ENCODE measurements around the gene FMO4. TPM values are rescaled to one million over a fixed set of nuclear protein-coding genes. Genes with fewer than 3 reads are reported as not detected.
A peak's percentile ranks its signal among the peaks of the same experiment; 100 is the strongest.
"Not testable (repeated sequence)": the region's sequence is repeated elsewhere in the genome, so short reads cannot be mapped to it uniquely, and the experiment has no call there.

Gene FMO4, protein sequence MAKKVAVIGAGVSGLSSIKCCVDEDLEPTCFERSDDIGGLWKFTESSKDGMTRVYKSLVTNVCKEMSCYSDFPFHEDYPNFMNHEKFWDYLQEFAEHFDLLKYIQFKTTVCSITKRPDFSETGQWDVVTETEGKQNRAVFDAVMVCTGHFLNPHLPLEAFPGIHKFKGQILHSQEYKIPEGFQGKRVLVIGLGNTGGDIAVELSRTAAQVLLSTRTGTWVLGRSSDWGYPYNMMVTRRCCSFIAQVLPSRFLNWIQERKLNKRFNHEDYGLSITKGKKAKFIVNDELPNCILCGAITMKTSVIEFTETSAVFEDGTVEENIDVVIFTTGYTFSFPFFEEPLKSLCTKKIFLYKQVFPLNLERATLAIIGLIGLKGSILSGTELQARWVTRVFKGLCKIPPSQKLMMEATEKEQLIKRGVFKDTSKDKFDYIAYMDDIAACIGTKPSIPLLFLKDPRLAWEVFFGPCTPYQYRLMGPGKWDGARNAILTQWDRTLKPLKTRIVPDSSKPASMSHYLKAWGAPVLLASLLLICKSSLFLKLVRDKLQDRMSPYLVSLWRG
- 4.1 and 5.9 TPM in 2 replicates for total RNA-seq (2014; rRNA removed; shearing (Covaris generic))
- polyA plus RNA-seq (2015; cell fraction: cytosol; rRNA removed) = 0.92 and 2.4 TPM in 2 replicates
- polyA plus RNA-seq (2015; cell fraction: nucleus; rRNA removed) = 2.7 and 3.0 TPM in 2 replicates

DNA sequence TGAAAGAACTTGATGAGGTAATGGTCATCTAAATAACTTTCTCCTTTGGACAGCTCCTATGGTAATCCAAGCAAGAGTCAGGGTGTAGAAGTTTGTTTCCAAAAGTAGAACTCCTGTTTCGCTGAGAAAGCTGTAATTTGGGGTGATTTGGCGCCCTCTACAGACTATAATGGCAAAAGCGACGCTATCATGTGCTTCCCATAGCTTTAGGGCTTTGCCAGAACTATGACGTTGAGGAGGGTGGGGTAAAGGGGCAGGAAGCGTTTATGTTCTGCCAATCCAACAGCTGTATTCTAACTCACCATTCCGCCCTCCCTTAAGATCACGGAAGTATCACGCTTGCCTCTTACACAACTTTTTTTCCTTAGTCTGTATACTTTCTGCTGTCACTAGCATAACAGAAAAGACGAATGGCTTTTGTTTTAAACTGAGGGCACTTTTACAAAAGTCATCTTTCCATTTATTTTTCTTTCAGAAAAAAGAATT is at the start of gene FMO4:
Gene FMO4 (plus strand): TSS at position 349 of the 486 bp plus-strand sequence. CDS start 5,643 bp downstream, outside the sequence.
- peak; percentile 98 for DNase-seq (ENCODE audit: low read depth, low spot score)
- in situ Hi-C loops (cut with HindIII; ENCODE audit: low pct_unique_long_range_greater_than_20kb, low sequenced_read_pairs) = no loop called here

DNA sequence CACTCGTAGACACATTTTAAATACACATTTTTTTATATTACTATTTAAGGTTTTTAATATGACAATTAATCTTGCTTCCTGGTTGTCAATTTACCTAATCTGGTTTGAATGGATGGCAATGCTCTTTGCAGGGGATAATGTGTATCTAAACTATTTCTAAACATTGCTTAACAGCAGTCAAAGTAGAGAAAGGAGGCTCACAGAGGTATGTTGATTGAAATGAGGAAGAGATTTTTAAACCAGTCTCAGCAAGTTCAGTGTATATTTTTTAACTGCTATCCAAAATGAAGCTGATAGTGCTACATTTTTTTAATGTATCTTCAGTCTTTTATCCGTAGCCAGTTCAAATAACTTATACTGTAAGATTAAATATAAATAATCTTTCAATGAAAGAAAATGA is 48.3 kb upstream of the FMO4 start:
- DNase-seq (ENCODE audit: low read depth, low spot score) = no peak
- in situ Hi-C loops (cut with HindIII; ENCODE audit: low pct_unique_long_range_greater_than_20kb, low sequenced_read_pairs) = no loop called here

DNA sequence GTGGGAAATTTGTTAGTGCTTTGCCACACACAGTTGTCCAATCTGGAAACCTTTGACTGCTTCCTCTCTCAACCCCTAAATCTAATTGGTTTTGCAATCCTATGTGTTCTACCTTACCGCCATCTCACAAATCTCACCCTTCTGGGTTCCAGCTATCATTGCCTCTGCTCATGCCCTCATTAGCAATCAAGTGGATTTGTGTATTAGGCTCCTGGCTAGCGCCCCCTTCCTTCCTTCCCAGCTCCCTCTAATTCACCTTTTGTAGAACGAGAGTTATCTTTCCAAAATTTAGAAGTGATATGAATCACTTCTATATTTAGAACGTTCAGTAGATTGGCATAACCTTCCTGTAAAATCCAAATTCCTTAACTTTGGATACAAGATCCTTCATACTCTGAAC is 47.1 kb upstream of the FMO4 start:
- in situ Hi-C loops (cut with HindIII; ENCODE audit: low pct_unique_long_range_greater_than_20kb, low sequenced_read_pairs) = no loop called here
- no peak for DNase-seq (ENCODE audit: low read depth, low spot score)

DNA sequence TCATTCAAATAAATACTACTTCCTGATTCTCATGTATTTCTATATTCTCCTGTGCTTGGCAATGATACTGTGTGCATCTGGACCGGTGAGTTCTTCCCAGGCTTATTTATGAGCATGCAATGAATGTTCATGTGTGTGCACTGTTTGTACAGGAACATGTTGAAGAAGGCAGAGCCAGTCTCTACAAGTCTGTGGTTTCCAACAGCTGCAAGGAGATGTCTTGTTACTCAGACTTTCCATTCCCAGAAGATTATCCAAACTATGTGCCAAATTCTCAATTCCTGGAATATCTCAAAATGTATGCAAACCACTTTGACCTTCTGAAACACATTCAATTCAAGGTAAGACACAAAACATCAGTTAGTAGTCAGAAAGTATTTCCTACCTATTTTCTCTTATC is 46.6 kb upstream of the FMO4 start:
- DNase-seq (ENCODE audit: low read depth, low spot score) = no peak
- in situ Hi-C loops (cut with HindIII; ENCODE audit: low pct_unique_long_range_greater_than_20kb, low sequenced_read_pairs) = no loop called here

DNA sequence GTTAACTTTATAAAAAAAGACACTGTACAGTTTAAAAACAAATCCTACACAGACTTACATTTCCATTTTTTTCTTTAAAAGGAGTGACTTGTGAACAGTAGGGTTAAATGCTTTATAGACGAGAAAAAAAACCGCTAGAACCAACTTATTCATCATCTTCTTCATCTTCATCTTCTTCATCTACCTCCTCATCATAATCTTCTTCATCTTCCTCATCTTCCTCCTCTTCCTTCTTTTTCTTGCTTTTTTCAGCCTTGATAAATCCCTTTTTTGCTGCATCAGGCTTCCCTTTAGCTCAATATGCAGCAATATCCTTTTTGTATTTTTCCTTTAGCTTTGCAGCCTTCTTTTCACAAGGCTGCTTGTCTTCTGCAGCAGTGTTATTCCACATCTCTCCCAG is 43.2 kb upstream of the FMO4 start:
- in situ Hi-C loops (cut with HindIII; ENCODE audit: low pct_unique_long_range_greater_than_20kb, low sequenced_read_pairs) = no loop called here
- no peak for DNase-seq (ENCODE audit: low read depth, low spot score)

DNA sequence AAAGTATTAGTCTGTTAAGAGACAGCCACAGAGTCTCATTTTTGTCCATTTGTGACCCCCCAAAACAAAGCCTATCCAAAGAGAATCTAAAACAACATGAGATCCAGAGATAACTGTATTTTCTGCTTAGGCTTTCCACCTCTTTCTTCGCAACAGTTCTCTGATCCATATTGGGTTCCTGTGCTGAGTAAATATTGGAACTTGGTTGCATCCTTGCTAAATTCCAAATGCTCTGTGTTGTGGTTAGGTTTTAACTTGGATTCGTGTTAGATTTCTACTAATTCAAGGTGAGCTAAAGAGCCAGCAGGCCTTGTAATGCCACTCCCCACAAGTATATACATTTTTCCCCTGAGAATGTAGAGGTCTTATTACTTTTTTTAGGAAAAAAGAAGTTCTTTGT is 36.4 kb upstream of the FMO4 start:
- in situ Hi-C loops (cut with HindIII; ENCODE audit: low pct_unique_long_range_greater_than_20kb, low sequenced_read_pairs) = no loop called here
- no peak for DNase-seq (ENCODE audit: low read depth, low spot score)

DNA sequence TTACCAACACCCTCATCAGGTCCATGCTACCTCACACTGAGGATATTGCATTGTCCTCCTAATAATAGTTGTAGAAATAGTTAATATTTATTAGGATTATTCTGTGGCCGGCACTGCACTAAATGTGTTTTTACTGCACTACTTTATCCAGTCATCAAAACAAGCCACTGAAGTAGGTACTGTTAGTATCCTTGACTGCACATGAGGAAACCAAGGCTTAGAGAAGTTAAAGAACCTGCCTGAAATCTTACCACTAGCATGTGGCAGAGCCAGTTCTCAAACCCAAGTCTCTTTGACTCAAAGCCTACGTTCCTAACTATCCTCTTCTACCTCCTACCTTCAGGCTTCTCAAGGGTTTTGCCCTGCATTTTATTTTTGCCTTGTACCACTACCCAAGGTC is 34.7 kb upstream of the FMO4 start:
- no peak for DNase-seq (ENCODE audit: low read depth, low spot score)
- in situ Hi-C loops (cut with HindIII; ENCODE audit: low pct_unique_long_range_greater_than_20kb, low sequenced_read_pairs) = no loop called here

DNA sequence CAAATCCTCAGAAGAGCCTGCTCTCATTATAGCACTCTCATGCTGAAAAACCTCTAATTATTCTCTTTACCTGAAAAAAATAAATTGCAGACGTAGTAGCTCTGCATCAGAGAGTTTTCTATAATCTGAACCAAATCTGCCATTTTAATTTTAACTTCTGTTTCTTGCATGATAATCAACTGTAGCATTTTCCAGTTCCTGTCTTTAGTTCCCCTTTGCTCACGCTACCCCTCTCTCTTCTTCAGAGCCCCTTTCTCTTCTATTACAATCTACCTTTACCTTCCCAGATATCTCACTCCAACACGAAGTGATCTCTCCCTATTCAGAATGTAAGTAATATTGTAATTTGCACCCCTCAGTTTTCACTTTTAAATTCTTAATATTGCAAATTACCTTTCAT is 34.3 kb upstream of the FMO4 start:
- DNase-seq (ENCODE audit: low read depth, low spot score) = no peak
- in situ Hi-C loops (cut with HindIII; ENCODE audit: low pct_unique_long_range_greater_than_20kb, low sequenced_read_pairs) = no loop called here

DNA sequence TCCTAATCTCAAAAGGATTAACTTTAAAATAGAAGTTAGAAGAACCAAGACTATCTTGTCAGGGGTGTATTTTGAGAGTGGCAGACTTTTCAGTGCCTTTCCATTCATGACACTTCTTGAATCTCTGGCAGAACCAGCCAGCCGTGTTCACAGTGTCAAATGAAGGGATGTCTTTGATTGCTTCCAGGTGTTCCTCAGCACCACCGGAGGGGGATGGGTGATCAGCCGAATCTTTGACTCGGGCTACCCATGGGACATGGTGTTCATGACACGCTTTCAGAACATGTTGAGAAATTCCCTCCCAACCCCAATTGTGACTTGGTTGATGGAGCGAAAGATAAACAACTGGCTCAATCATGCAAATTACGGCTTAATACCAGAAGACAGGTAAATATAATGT is 33.4 kb upstream of the FMO4 start:
- in situ Hi-C loops (cut with HindIII; ENCODE audit: low pct_unique_long_range_greater_than_20kb, low sequenced_read_pairs) = no loop called here

DNA sequence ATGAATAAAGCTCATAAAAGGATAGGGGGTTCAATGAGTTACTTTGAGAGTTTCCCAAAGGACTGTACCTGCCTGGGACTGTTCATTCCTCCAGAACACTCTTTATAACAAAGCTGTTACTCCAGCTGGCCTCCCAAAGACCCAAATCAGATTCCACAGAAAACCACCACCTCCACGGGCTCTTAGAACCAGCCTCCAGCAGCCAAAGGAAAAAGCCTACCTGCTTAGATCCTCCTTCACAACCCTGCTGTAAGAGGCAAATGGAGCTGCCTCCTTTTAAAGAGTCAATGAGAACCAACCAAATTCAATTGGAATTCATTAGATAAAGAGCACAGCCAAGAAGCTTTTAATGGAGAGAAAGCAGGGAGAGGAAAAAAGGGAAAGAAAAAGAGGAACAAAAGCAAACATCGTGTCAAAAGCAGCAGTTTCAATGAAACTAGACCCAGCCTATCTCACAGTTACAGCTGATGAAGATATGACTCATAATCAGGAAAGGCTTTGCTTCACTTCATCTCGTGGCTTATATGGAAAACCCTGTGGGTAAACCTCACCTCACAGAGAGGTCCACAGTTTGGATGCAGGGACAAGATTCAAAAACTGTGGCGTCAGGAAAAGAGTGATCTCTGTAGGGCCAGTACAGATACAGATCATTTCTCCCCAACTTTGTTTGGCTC is 27.8 kb upstream of the FMO4 start:
- no peak for DNase-seq (ENCODE audit: low read depth, low spot score)
- in situ Hi-C loops (cut with HindIII; ENCODE audit: low pct_unique_long_range_greater_than_20kb, low sequenced_read_pairs) = no loop called here

More for the DNA sequence above, 33.4 kb upstream of the FMO4 start:
- DNase-seq (ENCODE audit: low read depth, low spot score) = no peak

DNA sequence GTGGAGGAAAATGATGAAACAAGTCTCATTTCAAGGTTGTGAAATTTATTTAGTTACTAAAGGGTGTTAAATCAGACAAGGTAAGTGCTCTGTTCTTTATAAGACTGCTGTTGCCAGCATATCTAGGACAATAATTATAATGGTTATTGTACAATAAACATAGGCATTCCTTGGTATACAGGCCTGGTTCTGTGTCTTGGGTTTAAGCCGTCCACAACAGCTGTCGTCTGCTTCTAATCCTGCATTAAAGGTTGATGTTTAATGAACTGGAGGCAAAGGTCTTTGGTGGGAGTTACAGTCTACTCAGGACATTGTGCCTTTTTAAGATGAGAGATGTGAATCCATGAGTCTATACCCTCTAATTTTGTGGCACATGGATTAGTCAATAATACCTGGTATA is 23.4 kb upstream of the FMO4 start:
- in situ Hi-C loops (cut with HindIII; ENCODE audit: low pct_unique_long_range_greater_than_20kb, low sequenced_read_pairs) = no loop called here
- DNase-seq (ENCODE audit: low read depth, low spot score) = peak; percentile 58

DNA sequence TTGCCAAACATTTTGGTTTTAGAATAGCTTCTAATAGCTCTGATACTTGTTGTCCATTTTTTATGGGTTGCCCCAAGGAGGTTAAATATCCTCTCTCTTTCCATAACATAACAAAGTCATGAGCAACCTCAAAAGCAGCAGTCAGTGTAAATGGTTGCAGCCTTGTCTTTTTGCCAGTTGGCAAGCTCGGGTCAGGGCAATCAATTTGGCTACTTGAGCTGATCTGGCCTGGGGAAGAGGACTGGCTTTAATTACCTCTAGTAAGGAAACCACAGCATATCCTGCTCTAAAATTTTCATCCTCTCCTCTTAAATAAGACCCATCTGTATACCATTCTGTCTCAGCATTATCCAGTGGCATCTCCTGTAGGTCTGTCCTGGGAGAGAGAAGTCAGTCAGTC is 21.2 kb upstream of the FMO4 start:
- in situ Hi-C loops (cut with HindIII; ENCODE audit: low pct_unique_long_range_greater_than_20kb, low sequenced_read_pairs) = no loop called here
- DNase-seq (ENCODE audit: low read depth, low spot score) = no peak

DNA sequence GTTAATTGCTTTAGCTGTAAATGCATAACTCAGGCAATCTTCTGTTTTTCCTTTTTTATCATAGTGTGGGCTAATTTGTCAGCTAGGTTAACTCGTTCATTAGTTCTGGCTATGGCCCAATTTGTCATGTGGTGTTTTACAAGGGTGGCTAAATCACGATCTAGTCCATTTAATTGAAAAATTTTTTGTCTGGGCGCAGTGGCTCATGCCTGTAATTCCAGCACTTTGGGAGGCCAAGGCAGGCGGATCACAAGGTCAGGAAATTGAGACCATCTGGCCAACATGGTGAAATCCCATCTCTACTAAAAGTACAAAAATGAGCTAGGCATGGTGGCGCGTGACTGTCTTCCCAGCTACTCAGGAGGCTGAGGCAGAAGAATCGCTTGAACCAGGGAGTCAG is 18.6 kb upstream of the FMO4 start:
- DNase-seq (ENCODE audit: low read depth, low spot score); in situ Hi-C loops (cut with HindIII; ENCODE audit: low pct_unique_long_range_greater_than_20kb, low sequenced_read_pairs): not testable (repeated sequence)

DNA sequence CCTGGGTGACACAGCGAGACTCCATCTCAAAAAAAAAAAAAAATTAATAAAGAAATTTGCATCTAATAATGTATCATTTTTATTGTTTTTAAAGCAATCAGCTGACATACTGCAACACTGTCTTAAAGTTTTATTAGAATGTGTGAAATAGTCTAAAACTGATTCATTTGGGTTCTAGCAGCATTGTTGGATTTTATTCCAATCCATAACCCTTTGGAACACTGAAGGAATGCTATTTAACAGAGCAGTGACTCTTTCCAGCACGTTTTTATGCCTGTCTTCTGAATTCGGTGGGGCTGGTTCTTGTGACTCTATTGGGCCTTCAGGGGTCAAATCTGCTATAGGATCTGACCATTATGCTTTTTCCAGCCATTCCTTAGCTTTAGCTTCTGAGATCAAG is 18.2 kb upstream of the FMO4 start:
- DNase-seq (ENCODE audit: low read depth, low spot score) = no peak
- in situ Hi-C loops (cut with HindIII; ENCODE audit: low pct_unique_long_range_greater_than_20kb, low sequenced_read_pairs) = no loop called here

DNA sequence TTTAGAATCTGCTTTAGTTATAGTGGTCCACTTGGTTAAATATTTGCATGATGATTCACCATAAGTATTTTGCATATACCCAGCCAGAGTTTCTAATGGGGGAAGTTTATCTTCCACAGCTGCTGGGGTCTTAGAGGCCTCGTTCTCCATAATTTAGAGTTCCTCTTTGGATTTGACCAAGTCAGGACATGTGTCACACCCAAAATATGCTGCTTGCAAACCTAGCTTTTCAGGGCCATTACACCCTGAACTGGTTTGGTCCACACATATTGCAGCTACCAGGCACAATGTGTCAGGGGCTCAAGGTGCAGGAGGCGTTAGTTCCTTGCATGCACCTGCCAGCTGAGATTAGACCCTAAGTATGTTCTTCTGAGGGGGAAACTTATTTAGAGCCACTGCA is 17.1 kb upstream of the FMO4 start:
- DNase-seq (ENCODE audit: low read depth, low spot score) = no peak
- in situ Hi-C loops (cut with HindIII; ENCODE audit: low pct_unique_long_range_greater_than_20kb, low sequenced_read_pairs) = no loop called here

DNA sequence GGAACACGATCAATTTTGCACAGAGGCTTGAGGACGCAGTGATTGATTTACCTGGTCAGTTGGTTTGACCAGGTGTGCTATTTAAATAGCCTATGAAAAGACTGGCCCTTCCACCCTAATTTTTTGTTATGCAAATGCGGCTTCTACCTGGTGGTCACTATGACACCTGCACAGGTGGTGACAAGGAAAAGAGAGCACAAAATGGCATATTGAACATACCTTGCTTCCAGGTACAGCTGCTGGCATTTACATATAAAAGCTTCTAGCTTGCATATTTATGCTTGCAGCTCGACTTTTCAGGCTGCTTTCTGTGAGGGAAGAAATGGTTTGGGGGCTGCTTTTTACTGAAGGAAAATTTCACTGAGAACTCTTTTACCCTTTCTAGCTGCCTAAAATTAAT is 15.3 kb upstream of the FMO4 start:
- in situ Hi-C loops (cut with HindIII; ENCODE audit: low pct_unique_long_range_greater_than_20kb, low sequenced_read_pairs) = no loop called here

DNA sequence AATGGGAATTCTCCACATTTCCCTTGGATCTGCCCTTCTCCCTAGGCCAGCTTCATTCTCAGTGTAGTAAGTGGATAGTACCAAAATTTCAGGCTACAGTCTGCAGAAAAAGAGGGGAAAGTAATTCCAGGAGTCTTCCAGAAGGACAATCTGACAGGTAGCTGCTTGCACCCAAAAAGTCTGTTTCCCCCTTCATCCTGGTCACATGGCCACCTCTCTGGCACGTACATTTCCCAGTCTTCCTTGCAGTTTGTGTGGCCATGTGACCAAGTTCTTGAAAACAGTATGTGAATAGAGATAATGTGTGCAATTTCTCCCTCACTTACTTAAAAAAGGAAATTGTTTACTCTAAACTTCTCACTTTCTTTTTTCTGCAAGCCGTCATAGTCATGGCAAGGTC is 14.6 kb upstream of the FMO4 start:
- in situ Hi-C loops (cut with HindIII; ENCODE audit: low pct_unique_long_range_greater_than_20kb, low sequenced_read_pairs) = no loop called here
- DNase-seq (ENCODE audit: low read depth, low spot score) = no peak

More for the DNA sequence above, 15.3 kb upstream of the FMO4 start:
- no peak for DNase-seq (ENCODE audit: low read depth, low spot score)

DNA sequence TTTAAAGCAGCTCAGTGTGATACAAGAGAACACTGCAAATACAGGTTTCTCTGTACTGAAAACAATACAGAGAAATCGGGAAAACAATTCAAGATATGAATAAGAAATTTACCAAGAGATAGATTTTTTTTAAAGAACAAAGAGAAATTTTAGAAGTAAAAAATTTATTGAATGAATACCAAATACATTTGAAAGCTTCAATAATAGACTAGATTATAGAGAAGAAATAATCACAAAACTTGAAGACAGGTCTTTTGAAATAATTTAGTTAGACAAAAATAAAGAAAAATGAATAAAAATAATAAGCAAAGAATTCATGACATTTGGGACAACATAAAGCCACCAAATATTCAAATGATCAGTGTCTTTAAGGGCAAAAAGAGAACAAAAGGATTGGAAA is 13.6 kb upstream of the FMO4 start:
- no peak for DNase-seq (ENCODE audit: low read depth, low spot score)
- in situ Hi-C loops (cut with HindIII; ENCODE audit: low pct_unique_long_range_greater_than_20kb, low sequenced_read_pairs) = no loop called here
